Parathyroid adenoma (tissue), 2 donors: ENCODE results near the gene CPNE4.

Source experiments
- H2AFZ ChIP-seq: fragments of 300-600 bp; sonication (generic); one replicate; pipeline ENCODE4 v1.7.0; 2017; ENCODE audit warnings: antibody characterized with exemption, mild to moderate bottlenecking
- H3K27ac ChIP-seq: fragments of 300-600 bp; sonication (generic); one replicate; pipeline ENCODE4 v1.7.0; 2017
- H3K27me3 ChIP-seq: fragments of 300-600 bp; sonication (generic); one replicate; pipeline ENCODE4 v1.7.0; 2017; ENCODE audit warnings: low read length; ENCODE audit not compliant: control insufficient read depth, insufficient read depth
- H3K36me3 ChIP-seq: fragments of 300-600 bp; sonication (generic); one replicate; pipeline ENCODE4 v1.7.0; 2017; ENCODE audit warnings: low read length; ENCODE audit not compliant: control insufficient read depth, insufficient read depth
- H3K4me1 ChIP-seq: fragments of 300-600 bp; sonication (generic); one replicate; pipeline ENCODE4 v1.7.0; 2017; ENCODE audit warnings: control low read depth
- H3K4me2 ChIP-seq: fragments of 300-600 bp; sonication (generic); one replicate; pipeline ENCODE4 v1.7.0; 2017; ENCODE audit warnings: low read length
- H3K4me3 ChIP-seq: fragments of 300-600 bp; sonication (generic); one replicate; pipeline ENCODE4 v1.7.0; 2017; ENCODE audit warnings: low read depth, low read length
- H3K79me2 ChIP-seq: fragments of 300-600 bp; sonication (generic); one replicate; pipeline ENCODE4 v1.7.0; 2017; ENCODE audit warnings: control low read depth
- H3K9ac ChIP-seq: fragments of 300-600 bp; sonication (generic); one replicate; pipeline ENCODE4 v1.7.0; 2017; ENCODE audit warnings: mild to moderate bottlenecking
- H3K9me3 ChIP-seq: fragments of 300-600 bp; sonication (generic); one replicate; pipeline ENCODE4 v1.7.0; 2017; ENCODE audit warnings: low read length; ENCODE audit not compliant: control insufficient read depth
- TF ChIP-seq, protein P1 (sequence below): fragments of 300-600 bp; sonication (generic); IDR thresholded peaks from one replicate; pipeline ENCODE4 v1.7.0; 2017; ENCODE audit warnings: antibody characterized with exemption, mild to moderate bottlenecking
- donor health status: primary hyperparathyroidism.

Gene CPNE4

DNA sequence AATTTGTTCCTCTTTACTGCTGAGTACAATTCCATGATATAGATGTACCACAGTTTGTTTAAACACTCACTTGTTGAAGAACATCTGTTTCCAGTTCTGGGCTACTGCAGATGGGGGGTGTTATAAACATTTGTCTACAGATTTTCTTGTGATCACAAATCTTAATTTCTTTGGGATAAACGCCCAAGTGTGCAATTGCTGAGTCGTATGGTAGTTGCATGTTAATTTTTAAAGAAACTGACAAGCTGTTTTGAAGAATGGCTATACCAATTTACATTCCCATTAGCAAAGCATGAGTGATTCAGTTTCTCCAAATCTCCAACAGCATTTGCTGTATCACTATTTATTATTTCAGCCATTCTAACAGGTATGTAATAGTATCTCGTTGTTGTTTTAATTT, 290.0 kb downstream of the CPNE4 start:
- Histone ChIP-seq H3K27me3 (no peaks in the 10 kb centered on the region), H2AFZ (no peak overlapping the region), H3K4me3 (no peak overlapping the region), H3K79me2 (no peaks in the 10 kb centered on the region), H3K4me1 (no peaks in the 10 kb centered on the region), H3K9ac (no peak overlapping the region), H3K4me2 (no peak overlapping the region), H3K36me3 (no peaks in the 10 kb centered on the region), H3K27ac (no peak overlapping the region), H3K9me3 (no peaks in the 10 kb centered on the region)
- TF ChIP-seq, protein P1, sequence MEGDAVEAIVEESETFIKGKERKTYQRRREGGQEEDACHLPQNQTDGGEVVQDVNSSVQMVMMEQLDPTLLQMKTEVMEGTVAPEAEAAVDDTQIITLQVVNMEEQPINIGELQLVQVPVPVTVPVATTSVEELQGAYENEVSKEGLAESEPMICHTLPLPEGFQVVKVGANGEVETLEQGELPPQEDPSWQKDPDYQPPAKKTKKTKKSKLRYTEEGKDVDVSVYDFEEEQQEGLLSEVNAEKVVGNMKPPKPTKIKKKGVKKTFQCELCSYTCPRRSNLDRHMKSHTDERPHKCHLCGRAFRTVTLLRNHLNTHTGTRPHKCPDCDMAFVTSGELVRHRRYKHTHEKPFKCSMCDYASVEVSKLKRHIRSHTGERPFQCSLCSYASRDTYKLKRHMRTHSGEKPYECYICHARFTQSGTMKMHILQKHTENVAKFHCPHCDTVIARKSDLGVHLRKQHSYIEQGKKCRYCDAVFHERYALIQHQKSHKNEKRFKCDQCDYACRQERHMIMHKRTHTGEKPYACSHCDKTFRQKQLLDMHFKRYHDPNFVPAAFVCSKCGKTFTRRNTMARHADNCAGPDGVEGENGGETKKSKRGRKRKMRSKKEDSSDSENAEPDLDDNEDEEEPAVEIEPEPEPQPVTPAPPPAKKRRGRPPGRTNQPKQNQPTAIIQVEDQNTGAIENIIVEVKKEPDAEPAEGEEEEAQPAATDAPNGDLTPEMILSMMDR, result no peak

DNA sequence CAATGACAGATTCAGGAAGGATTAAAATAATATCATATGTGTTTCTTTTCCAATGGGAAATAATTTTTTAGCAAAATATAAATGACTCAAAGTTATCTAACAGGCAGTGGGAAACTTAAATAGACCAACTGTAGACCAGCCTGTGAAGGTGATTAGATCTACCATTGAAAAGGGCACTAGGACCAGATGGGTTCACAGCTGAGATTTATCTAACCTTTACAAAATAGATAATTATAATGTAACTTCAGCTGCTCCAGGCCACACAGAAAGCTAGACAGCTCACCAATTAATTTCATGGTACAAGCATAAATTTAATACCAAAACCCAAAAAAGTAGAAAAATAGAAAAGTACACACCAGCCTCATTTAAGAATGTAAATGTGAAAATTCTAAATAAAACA, 291.7 kb downstream of the CPNE4 start:
- Histone ChIP-seq H3K79me2 (no peaks in the 10 kb centered on the region), H3K4me1 (peaks cover 4% of the 10 kb centered on the region), H3K9me3 (no peaks in the 10 kb centered on the region), H3K27me3 (no peaks in the 10 kb centered on the region), H2AFZ (no peak overlapping the region), H3K4me2 (no peak overlapping the region), H3K9ac (no peak overlapping the region), H3K36me3 (no peaks in the 10 kb centered on the region), H3K4me3 (no peak overlapping the region), H3K27ac (no peak overlapping the region)
- TF ChIP-seq, protein P1, result no peak

DNA sequence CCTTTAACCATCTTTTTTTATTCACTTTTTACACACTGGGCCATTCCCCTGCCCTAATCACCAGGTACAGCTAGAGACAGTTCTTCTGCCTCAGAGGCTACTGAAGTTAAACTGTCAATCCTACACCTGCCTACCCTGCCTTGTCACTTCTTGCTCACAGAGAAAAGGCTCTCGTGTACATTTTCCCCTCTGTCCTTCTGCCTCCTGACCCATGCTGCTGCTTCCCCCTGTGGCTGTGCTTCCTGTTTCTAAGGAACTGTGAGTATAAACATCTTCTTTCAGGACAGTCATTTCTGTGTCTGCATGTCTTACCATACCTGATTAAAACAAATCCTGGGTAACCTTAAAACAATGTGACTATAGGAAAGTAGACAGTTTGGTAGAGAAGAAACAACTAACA, 295.6 kb downstream of the CPNE4 start:
- Histone ChIP-seq H3K9me3 (no peaks in the 10 kb centered on the region), H3K36me3 (no peaks in the 10 kb centered on the region), H3K4me3 (no peak overlapping the region), H3K4me2 (no peak overlapping the region), H3K27me3 (no peaks in the 10 kb centered on the region), H3K9ac (no peak overlapping the region), H3K27ac (no peak overlapping the region), H3K79me2 (no peaks in the 10 kb centered on the region), H2AFZ (no peak overlapping the region), H3K4me1 (peaks cover 8% of the 10 kb centered on the region)
- TF ChIP-seq, protein P1, result no peak

DNA sequence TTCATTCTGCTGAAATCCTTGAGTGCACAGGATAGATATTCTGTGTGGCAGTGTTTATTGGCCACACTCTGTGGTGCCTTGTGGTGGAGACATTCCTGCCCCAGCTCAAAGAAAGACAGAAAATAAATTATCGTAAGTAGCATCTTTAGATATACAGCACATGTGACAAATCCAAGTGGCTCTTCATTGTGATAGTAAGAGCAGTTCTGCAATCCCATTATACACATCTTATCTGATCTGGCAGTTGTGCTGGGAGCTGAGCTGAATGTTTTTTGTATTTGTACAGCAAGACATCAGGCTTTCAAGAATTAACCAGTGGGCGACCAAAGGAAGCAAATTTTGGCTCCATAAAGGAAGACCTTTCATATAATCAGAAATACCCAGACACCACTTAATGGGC, 296.7 kb downstream of the CPNE4 start:
- no peaks in the 10 kb centered on the region for H3K9me3 ChIP-seq
- TF ChIP-seq, protein P1, result no peak
- H3K79me2 ChIP-seq, result no peaks in the 10 kb centered on the region

DNA sequence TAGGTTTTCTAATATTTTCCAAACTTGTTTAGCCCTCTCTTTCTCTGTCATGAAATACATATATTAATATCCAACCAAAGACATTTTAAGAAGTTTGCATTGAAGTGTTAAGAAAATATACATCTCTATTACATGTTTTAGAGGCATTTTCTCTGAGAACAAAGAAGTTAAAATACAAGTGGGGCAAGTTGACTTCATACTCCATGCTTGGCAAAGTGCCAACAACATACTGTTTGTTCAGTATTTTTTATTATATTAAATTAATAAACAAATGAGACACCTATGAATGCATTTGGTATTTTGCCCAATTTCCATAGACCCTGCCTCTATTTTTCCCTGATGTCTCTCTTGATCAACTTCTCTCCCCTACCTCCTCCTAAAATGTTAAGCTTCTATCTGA, 299.3 kb downstream of the CPNE4 start:
- no peak overlapping the region for H3K27ac ChIP-seq
- H3K4me2 ChIP-seq, result no peak overlapping the region
- peaks cover 19% of the 10 kb centered on the region for H3K4me1 ChIP-seq
- no peaks in the 10 kb centered on the region for H3K79me2 ChIP-seq
- H3K9ac ChIP-seq, result no peak overlapping the region
- no peaks in the 10 kb centered on the region for H3K9me3 ChIP-seq
- no peak overlapping the region for H2AFZ ChIP-seq
- no peak overlapping the region for H3K4me3 ChIP-seq
- H3K36me3 ChIP-seq, result no peaks in the 10 kb centered on the region
- TF ChIP-seq, protein P1, result no peak
- H3K27me3 ChIP-seq, result no peaks in the 10 kb centered on the region

More for the DNA sequence above, 296.7 kb downstream of the CPNE4 start:
- peaks cover 17% of the 10 kb centered on the region for H3K4me1 ChIP-seq
- no peak overlapping the region for H3K27ac ChIP-seq
- no peaks in the 10 kb centered on the region for H3K36me3 ChIP-seq
- no peak overlapping the region for H3K4me2 ChIP-seq
- no peak overlapping the region for H3K9ac ChIP-seq
- H3K27me3 ChIP-seq, result no peaks in the 10 kb centered on the region
- H3K4me3 ChIP-seq, result no peak overlapping the region
- H2AFZ ChIP-seq, result no peak overlapping the region
